HepG2 (cell line): Measurements from ENCODE around the gene TMEM221. TPM values are rescaled to one million over a fixed set of nuclear protein-coding genes. Genes with fewer than 3 reads are reported as not detected.

Experiments
- ASH2L ChIP-seq: fragments of 300-600, 200-600 bp; sonication (generic); IDR thresholded peaks from 2 replicates; pipeline ENCODE4 v1.7.0; 2017; ENCODE audit warnings: low read depth, mild to moderate bottlenecking, moderate library complexity, mixed read lengths, low read length; ENCODE audit not compliant: insufficient read length
- CCDC6 ChIP-seq: sonication (generic); formaldehyde crosslinking; IDR thresholded peaks from 2 replicates; pipeline ENCODE4 v1.8.1; 2022; ENCODE audit warnings: mild to moderate bottlenecking, missing genetic modification reagents, moderate library complexity
- GATAD1 ChIP-seq: IDR thresholded peaks from 2 replicates; pipeline ENCODE4 v1.6.1; 2016; ENCODE audit warnings: missing genetic modification reagents, missing compliant biosample characterization
- GATAD2A ChIP-seq: IDR thresholded peaks from 2 replicates; pipeline ENCODE4 v1.6.1; 2016
- GZF1 ChIP-seq: sonication (generic); formaldehyde crosslinking; IDR thresholded peaks from 2 replicates; pipeline ENCODE4 v1.5.1; 2020; ENCODE audit warnings: mild to moderate bottlenecking, missing genetic modification reagents
- HCFC1 ChIP-seq: fragments of 150-350 bp; IDR thresholded peaks from 2 replicates; pipeline ENCODE4 v1.6.1; 2014; ENCODE audit warnings: low read depth, low read length
- HOMEZ ChIP-seq: IDR thresholded peaks from 2 replicates; pipeline ENCODE4 v1.6.1; 2016; ENCODE audit warnings: low read depth
- MEF2D ChIP-seq: sonication (generic); formaldehyde crosslinking; IDR thresholded peaks from 2 replicates; pipeline ENCODE4 v1.5.1; 2020; ENCODE audit warnings: mild to moderate bottlenecking, missing genetic modification reagents
- NR2C2 ChIP-seq: sonication (generic); formaldehyde crosslinking; IDR thresholded peaks from 2 replicates; pipeline ENCODE4 v1.4.0; 2020; ENCODE audit warnings: missing genetic modification reagents, mild to moderate bottlenecking, moderate library complexity, borderline replicate concordance
- PHF20 ChIP-seq: sonication (generic); formaldehyde crosslinking; IDR thresholded peaks from 2 replicates; pipeline ENCODE4 v1.5.0; 2020; ENCODE audit warnings: mild to moderate bottlenecking, missing genetic modification reagents
- PITX1 ChIP-seq: sonication (generic); formaldehyde crosslinking; IDR thresholded peaks from 2 replicates; pipeline ENCODE4 v1.5.1; 2020; ENCODE audit warnings: mild to moderate bottlenecking, missing genetic modification reagents
- SMAD1 ChIP-seq: sonication (generic); formaldehyde crosslinking; IDR thresholded peaks from 2 replicates; pipeline ENCODE4 v1.4.0; 2020; ENCODE audit warnings: missing genetic modification reagents, low read depth, mild to moderate bottlenecking, borderline replicate concordance
- SOX6 ChIP-seq, 2 experiments: fragments of 450-650 bp in 1 of 2; sonication (generic) in 1 of 2; formaldehyde crosslinking in 1 of 2; IDR thresholded peaks; 2 replicates each; pipeline versions ENCODE4 v1.4.0 to v1.6.1; 2017 to 2020; ENCODE audit warnings: antibody characterized with exemption in 1 of 2, mild to moderate bottlenecking in 1 of 2, missing genetic modification reagents in 1 of 2
- ZFY ChIP-seq: sonication (generic); formaldehyde crosslinking; IDR thresholded peaks from 2 replicates; pipeline ENCODE4 v1.4.0; 2020; ENCODE audit warnings: missing genetic modification reagents
- ZNF10 ChIP-seq: sonication (generic); formaldehyde crosslinking; IDR thresholded peaks from 2 replicates; pipeline ENCODE4 v1.4.0; 2020; ENCODE audit warnings: mild to moderate bottlenecking, low read depth, missing genetic modification reagents, borderline replicate concordance
- ZNF747 ChIP-seq: sonication (generic); formaldehyde crosslinking; IDR thresholded peaks from 2 replicates; pipeline ENCODE4 v1.8.1; 2023; ENCODE audit warnings: missing genetic modification reagents, mild to moderate bottlenecking, borderline replicate concordance
- ZSCAN9 ChIP-seq: IDR thresholded peaks from 2 replicates; pipeline ENCODE4 v1.6.1; 2016; ENCODE audit warnings: borderline replicate concordance
- polyA plus RNA-seq, 8 experiments: library from polyadenylated mRNA; depleted of rRNA in 3 of 8; stranded (reverse) in 7 of 8; unstranded in 1 of 8; fragments of >200 nt; fragmentation: Illumina TruSeq in 4 of 8; extraction: Trizol in 4 of 8; gene quantifications; 2 replicates each; pipeline versions ENCODE4 v1.2.1 to v1.2.3, GENCODE V29; 2011 to 2016; ENCODE audit warnings: low read depth in 4 of 8, missing spikeins in 1 of 8, mixed read lengths in 1 of 8; ENCODE audit not compliant: insufficient read depth in 1 of 8
- total RNA-seq, 5 experiments: library from RNA; depleted of rRNA; stranded (reverse); fragments of >200 nt; fragmentation: Illumina TruSeq; extraction: Trizol; gene quantifications; 2 replicates each; pipeline ENCODE4 v1.2.3, GENCODE V29; 2016; ENCODE audit warnings: low read depth in 1 of 5
- TF ChIP-seq, protein P1 (sequence below): sonication (generic); formaldehyde crosslinking; IDR thresholded peaks from 2 replicates; pipeline ENCODE4 v1.4.0; 2020; ENCODE audit warnings: missing genetic modification reagents
- TF ChIP-seq, protein P2 (sequence below): sonication (generic); formaldehyde crosslinking; IDR thresholded peaks from 2 replicates; pipeline ENCODE4 v1.4.0; 2020; ENCODE audit warnings: mild to moderate bottlenecking, missing genetic modification reagents

Gene TMEM221
- total and polyA plus RNA-seq, 2 of the 13 experiments (the other 11 are each of a cell fraction or from before 2014, with no cell fraction given) = 0.33 to 0.77 TPM

GRCh38 chr19:17419621-17420474 lies 28.6 kb downstream of the TMEM221 start, which contains the start of gene MVB12A (continued):
- TF ChIP-seq ZFY (CRISPR knock-in tag) (peak; percentile 58; the same call in 1 of the 2 replicates), SOX6 (IDR thresholded peaks at IDR 0.05) (no peak), SOX6 (CRISPR knock-in tag; IDR thresholded peaks at IDR 0.05) (peak; percentile 43; the same call in 1 of the 2 replicates), CCDC6 (CRISPR knock-in tag) (peak; percentile 82), HCFC1 (peak; percentile 88), HOMEZ (no peak), ZNF747 (no peak; the same call in 1 of the 2 replicates), NR2C2 (peak; percentile 87), GATAD2A (CRISPR knock-in tag) (peak; percentile 66), PITX1 (CRISPR knock-in tag) (peak; percentile 87), GATAD1 (CRISPR knock-in tag) (peak; percentile 85), ZSCAN9 (CRISPR knock-in tag) (no peak), PHF20 (CRISPR knock-in tag) (peak; percentile 76), ZNF10 (CRISPR knock-in tag) (no peak), ASH2L (peak; percentile 63), SMAD1 (CRISPR knock-in tag) (0 out of 2 replicates have a peak, but pooled peaks have one; percentile 68), GZF1 (CRISPR knock-in tag) (0 out of 2 replicates have a peak, but pooled peaks have one; percentile 19), MEF2D (peak; percentile 68; the same call in 1 of the 2 replicates)
- TF ChIP-seq, protein P1, sequence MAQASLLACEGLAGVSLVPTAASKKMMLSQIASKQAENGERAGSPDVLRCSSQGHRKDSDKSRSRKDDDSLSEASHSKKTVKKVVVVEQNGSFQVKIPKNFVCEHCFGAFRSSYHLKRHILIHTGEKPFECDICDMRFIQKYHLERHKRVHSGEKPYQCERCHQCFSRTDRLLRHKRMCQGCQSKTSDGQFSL (CRISPR knock-in tag) = peak; percentile 99
- TF ChIP-seq, protein P2, sequence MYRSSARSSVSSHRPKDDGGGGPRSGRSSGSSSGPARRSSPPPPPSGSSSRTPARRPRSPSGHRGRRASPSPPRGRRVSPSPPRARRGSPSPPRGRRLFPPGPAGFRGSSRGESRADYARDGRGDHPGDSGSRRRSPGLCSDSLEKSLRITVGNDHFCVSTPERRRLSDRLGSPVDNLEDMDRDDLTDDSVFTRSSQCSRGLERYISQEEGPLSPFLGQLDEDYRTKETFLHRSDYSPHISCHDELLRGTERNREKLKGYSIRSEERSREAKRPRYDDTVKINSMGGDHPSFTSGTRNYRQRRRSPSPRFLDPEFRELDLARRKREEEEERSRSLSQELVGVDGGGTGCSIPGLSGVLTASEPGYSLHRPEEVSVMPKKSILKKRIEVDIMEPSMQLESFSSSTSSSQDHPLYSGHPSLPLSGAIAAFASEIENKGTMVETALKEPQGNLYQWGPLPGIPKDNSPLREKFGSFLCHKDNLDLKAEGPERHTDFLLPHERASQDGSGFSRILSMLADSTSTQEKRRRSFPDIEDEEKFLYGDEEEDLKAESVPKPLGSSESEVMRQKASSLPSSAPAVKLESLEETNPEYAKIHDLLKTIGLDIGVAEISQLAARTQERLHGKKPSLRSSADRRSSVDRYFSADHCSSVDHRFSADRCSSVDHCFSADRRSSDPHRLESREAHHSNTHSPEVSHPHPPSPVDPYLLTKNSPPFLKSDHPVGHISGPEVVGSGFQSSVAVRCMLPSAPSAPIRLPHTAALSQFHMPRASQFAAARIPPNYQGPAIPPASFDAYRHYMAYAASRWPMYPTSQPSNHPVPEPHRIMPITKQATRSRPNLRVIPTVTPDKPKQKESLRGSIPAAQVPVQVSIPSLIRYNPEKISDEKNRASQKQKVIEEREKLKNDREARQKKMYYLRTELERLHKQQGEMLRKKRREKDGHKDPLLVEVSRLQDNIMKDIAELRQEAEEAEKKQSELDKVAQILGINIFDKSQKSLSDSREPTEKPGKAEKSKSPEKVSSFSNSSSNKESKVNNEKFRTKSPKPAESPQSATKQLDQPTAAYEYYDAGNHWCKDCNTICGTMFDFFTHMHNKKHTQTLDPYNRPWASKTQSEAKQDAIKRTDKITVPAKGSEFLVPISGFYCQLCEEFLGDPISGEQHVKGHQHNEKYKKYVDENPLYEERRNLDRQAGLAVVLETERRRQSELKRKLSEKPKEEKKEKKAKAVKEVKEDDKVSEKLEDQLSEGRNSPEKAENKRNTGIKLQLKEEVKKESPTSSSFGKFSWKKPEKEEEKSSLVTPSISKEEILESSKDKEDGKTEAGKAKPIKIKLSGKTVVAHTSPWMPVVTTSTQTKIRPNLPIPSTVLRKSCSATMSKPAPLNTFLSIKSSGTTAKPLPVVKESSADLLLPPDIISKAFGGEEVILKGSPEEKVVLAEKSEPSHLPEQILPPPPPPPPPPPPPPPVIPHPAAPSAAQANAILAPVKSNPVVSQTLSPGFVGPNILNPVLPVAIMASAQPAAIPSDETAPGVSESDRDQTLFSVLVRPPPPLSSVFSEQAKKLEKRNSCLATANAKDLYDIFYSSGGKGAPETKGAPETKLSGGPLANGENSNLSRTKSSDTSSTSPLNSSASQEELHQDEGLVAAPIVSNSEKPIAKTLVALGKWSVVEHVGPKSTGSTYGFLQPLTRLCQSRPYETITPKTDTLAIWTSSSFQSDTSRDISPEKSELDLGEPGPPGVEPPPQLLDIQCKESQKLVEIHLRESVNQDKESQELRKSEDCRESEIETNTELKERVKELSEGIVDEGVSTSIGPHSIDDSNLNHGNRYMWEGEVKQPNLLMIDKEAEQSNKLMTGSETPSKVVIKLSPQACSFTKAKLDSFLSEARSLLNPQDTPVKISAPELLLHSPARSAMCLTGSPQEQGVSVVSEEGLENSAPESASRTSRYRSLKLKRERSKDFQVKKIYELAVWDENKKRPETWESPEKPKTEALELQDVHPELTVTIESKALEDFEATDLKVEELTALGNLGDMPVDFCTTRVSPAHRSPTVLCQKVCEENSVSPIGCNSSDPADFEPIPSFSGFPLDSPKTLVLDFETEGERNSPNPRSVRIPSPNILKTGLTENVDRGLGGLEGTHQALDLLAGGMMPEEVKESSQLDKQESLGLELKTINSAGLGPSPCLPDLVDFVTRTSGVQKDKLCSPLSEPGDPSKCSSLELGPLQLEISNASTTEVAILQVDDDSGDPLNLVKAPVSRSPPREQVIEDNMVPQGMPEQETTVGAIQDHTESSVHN (CRISPR knock-in tag) = no peak
